ENCODE results near the gene BAMBI. TPM values are rescaled to one million over a fixed set of nuclear protein-coding genes. Genes with fewer than 3 reads are reported as not detected.

The BAMBI gene
- total RNA-seq, 1 donor from 2014 or later: 13.3 TPM

DNA sequence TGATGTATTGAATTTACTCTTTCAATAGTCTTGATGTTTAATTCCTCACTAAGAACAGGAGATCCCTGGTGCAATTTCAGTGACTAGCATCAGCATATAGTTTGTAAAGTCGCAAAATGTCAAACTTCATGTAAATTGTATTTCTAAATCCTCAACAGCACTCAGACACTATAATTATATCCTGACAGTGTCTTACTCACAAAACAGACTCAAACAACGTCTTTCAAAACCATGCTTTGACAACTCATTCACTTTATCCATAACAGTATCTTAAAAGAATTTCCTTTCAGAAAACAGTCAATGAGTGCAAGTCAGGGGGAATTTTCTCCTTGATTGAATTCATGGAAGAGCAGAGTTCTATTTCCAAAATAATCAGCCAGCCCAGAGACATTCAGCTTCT, 20.8 kb downstream of the BAMBI start:
- Mint-ChIP-seq H3K27me3 (ENCODE audit: unreplicated experiment) (no peaks in the 10 kb centered on the region), H3K27ac (ENCODE audit: unreplicated experiment) (no peak overlapping the region), H3K36me3 (ENCODE audit: low read depth, unreplicated experiment) (no peaks in the 10 kb centered on the region), H3K4me1 (ENCODE audit: unreplicated experiment) (no peaks in the 10 kb centered on the region), H3K9me3 (ENCODE audit: unreplicated experiment) (no peaks in the 10 kb centered on the region), H3K4me3 (ENCODE audit: unreplicated experiment) (no peak overlapping the region)
- no peak for DNase-seq (ENCODE audit: low spot score)
- TF ChIP-seq, protein P1, sequence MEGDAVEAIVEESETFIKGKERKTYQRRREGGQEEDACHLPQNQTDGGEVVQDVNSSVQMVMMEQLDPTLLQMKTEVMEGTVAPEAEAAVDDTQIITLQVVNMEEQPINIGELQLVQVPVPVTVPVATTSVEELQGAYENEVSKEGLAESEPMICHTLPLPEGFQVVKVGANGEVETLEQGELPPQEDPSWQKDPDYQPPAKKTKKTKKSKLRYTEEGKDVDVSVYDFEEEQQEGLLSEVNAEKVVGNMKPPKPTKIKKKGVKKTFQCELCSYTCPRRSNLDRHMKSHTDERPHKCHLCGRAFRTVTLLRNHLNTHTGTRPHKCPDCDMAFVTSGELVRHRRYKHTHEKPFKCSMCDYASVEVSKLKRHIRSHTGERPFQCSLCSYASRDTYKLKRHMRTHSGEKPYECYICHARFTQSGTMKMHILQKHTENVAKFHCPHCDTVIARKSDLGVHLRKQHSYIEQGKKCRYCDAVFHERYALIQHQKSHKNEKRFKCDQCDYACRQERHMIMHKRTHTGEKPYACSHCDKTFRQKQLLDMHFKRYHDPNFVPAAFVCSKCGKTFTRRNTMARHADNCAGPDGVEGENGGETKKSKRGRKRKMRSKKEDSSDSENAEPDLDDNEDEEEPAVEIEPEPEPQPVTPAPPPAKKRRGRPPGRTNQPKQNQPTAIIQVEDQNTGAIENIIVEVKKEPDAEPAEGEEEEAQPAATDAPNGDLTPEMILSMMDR (IDR thresholded peaks at IDR 0.05; ENCODE audit: unreplicated experiment): no peak

DNA sequence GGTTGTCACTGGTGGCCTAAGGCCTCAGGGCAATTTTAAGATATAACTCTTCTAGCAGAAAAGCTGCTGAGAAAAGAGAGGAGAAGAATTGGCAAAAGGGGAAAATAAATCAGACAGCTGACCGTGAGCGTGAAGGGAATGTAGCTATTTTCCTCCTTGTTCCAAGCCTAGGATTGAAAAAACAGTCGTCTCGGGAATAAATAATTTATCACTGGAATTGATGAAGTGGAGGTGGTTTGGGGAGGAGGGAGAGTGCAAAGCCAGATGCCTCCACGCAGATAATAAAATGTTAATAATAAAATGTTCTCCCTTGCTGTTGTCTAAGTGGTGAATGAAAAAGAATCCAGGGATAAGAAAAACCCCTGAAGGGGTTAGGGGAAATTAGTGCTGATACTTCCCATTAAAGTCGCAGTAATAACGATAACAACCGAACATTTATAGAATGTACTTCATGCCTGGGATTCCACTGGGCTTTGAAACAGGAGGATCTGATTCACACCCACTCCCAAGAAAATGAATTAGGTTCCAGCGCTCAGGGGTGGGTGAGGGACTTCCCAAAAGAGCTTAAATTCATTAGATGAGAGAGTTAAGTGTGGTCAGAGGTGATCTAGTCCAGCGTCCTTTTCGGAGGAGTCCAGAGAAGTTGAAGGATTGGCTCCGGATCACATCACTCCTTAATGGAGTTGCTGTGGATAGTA, 27.3 kb downstream of the BAMBI start:
- no peaks in the 10 kb centered on the region for H3K4me1 Mint-ChIP-seq (ENCODE audit: unreplicated experiment)
- H3K27ac Mint-ChIP-seq (ENCODE audit: unreplicated experiment): no peak overlapping the region
- no peaks in the 10 kb centered on the region for H3K9me3 Mint-ChIP-seq (ENCODE audit: unreplicated experiment)
- no peak for DNase-seq (ENCODE audit: low spot score)
- no peak overlapping the region for H3K4me3 Mint-ChIP-seq (ENCODE audit: unreplicated experiment)
- H3K36me3 Mint-ChIP-seq (ENCODE audit: low read depth, unreplicated experiment): no peaks in the 10 kb centered on the region
- H3K27me3 Mint-ChIP-seq (ENCODE audit: unreplicated experiment): no peaks in the 10 kb centered on the region
- TF ChIP-seq, protein P1 (IDR thresholded peaks at IDR 0.05; ENCODE audit: unreplicated experiment): no peak

DNA sequence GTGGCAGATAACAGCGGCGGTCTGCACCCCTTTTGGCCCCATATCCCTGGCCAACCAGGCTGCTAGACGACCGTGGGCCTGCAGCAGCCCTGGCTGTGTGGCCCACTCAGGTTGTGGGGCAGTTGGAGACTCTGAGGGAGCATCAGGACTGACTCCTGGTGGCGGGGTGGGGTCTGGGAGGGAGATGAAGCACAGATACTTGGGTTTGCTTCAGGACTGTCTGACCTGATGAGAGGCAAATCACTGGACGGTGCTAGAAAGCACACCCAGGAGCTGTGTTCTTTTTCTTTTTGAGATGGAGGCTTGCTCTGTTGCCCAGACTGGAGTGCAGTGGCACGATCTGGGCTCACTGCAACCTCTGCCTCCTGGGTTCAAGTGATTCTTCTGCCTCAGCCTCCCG, 28.2 kb downstream of the BAMBI start:
- Mint-ChIP-seq H3K9me3 (ENCODE audit: unreplicated experiment) (no peaks in the 10 kb centered on the region), H3K4me3 (ENCODE audit: unreplicated experiment) (no peak overlapping the region), H3K4me1 (ENCODE audit: unreplicated experiment) (no peaks in the 10 kb centered on the region), H3K36me3 (ENCODE audit: low read depth, unreplicated experiment) (no peaks in the 10 kb centered on the region), H3K27me3 (ENCODE audit: unreplicated experiment) (no peaks in the 10 kb centered on the region), H3K27ac (ENCODE audit: unreplicated experiment) (no peak overlapping the region)
- TF ChIP-seq, protein P1 (IDR thresholded peaks at IDR 0.05; ENCODE audit: unreplicated experiment): no peak
- no peak for DNase-seq (ENCODE audit: low spot score)

DNA sequence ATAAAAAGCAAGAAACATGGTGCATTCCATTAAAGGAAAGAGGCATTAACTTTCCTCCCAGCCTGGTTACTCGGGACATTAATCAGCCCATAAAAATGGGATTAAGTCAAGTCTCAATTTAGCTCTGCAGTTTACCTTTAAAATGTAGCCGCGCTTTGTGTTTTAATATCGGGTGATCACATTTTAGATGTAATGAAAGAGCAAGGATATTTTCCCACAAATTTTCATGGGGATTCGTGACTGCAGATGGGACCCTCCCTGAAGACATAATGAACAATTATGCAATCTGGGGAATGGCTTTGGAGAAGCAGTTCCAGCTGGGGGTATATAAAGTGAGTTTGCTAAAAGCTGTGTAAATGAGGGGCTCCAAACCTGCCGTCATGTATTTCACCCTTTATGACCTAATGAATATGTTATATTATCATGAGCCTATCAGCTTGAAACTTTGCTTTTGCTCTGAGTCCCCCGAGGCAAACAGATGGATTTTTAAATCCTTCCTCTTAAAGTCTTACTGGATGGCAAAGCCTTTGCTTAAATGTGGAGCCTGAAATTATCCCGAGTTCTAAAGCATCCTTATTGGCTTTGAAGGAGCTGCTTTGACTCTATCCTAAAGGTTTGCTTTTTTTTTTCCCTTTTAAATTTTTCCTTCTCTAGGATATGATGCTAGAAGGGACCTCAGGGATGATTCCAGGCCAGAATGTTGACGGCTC, 31.8 kb downstream of the BAMBI start:
- Mint-ChIP-seq H3K4me1 (ENCODE audit: unreplicated experiment) (no peaks in the 10 kb centered on the region), H3K27ac (ENCODE audit: unreplicated experiment) (no peak overlapping the region), H3K36me3 (ENCODE audit: low read depth, unreplicated experiment) (no peaks in the 10 kb centered on the region), H3K27me3 (ENCODE audit: unreplicated experiment) (no peaks in the 10 kb centered on the region), H3K4me3 (ENCODE audit: unreplicated experiment) (no peak overlapping the region), H3K9me3 (ENCODE audit: unreplicated experiment) (no peaks in the 10 kb centered on the region)
- no peak for DNase-seq (ENCODE audit: low spot score)
- TF ChIP-seq, protein P1 (IDR thresholded peaks at IDR 0.05; ENCODE audit: unreplicated experiment): no peak

Data from endothelial cell (in vitro differentiated cells).